KMS-11 (cell line): ENCODE measurements around the gene AQP4.

ENCODE experiments used
- H2AFZ ChIP-seq: fragments of 200-600 bp; sonication (generic); 2 replicates; pipeline ENCODE4 v1.6.1; 2016; ENCODE audit warnings: antibody characterized with exemption, mixed run types, low read depth
- H3K27ac ChIP-seq: fragments of 200-600 bp; sonication (generic); 2 replicates; pipeline ENCODE4 v1.6.1; 2016; ENCODE audit warnings: mild to moderate bottlenecking, mixed run types
- H3K27me3 ChIP-seq: fragments of 200-600 bp; sonication (generic); 2 replicates; pipeline ENCODE4 v1.6.1; 2017; ENCODE audit warnings: mild to moderate bottlenecking, low read depth, mixed run types, moderate library complexity; ENCODE audit not compliant: insufficient read depth
- H3K36me3 ChIP-seq: fragments of 200-600 bp; sonication (generic); 2 replicates; pipeline ENCODE4 v1.6.1; 2017; ENCODE audit warnings: mild to moderate bottlenecking, mixed run types; ENCODE audit not compliant: insufficient read depth
- H3K4me1 ChIP-seq: fragments of 200-600 bp; sonication (generic); 2 replicates; pipeline ENCODE4 v1.6.1; 2016; ENCODE audit warnings: mild to moderate bottlenecking, low read depth, mixed run types; ENCODE audit not compliant: poor library complexity, severe bottlenecking
- H3K4me2 ChIP-seq: fragments of 200-600 bp; sonication (generic); 2 replicates; pipeline ENCODE4 v1.7.0; 2016; ENCODE audit warnings: mild to moderate bottlenecking, mixed run types
- H3K4me3 ChIP-seq: fragments of 200-600 bp; sonication (generic); IDR thresholded peaks from 2 replicates; pipeline ENCODE4 v1.6.1; 2017; ENCODE audit warnings: low read depth, low read length, mixed read lengths; ENCODE audit not compliant: insufficient read depth
- H3K79me2 ChIP-seq: fragments of 200-600 bp; sonication (generic); 2 replicates; pipeline ENCODE4 v1.6.1; 2016; ENCODE audit warnings: low read depth, mixed run types; ENCODE audit not compliant: insufficient read depth
- H3K9ac ChIP-seq: fragments of 200-600 bp; sonication (generic); 2 replicates; pipeline ENCODE4 v1.6.1; 2016; ENCODE audit warnings: mild to moderate bottlenecking, mixed run types
- H4K20me1 ChIP-seq: fragments of 200-600 bp; sonication (generic); 2 replicates; pipeline ENCODE4 v1.6.1; 2016; ENCODE audit warnings: mild to moderate bottlenecking, mixed run types; ENCODE audit not compliant: insufficient read depth
- TF ChIP-seq, protein P1 (sequence below): fragments of 200-600 bp; sonication (generic); conservative IDR thresholded peaks from 2 replicates; pipeline ENCODE4 v1.6.1; 2017; ENCODE audit warnings: low read depth, mild to moderate bottlenecking, antibody characterized with exemption, low read length, moderate library complexity, mixed read lengths

The AQP4 gene

DNA sequence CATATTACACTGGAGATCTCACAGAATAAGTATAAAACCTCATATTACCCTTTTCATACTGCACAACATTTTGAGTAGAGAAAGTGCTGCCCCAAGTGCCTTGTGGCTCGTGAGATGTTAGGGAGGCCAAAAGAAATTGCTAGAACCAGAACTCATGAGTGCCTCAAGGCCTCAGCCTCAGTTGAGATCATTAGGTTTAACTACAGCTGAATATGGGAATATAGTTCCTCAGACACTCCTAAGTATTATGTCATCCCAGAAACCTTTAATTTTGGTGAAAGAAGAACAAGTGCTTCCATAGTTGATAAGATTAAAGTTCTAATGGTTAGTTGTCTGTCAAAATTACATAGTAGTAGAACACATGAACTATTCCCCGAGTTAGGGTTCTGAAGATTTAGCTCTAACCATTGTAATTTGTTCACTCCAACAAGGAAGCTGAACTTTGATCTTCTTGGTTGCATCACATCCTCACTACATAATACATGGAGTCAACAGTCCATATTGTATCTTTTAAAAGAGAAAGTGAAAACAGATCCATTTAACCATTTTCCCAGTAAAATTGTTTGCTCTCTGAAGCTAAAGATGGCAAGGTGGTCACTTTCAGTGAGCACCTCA, 9.6 kb upstream of the AQP4 start:
- H3K27ac ChIP-seq, result no peak overlapping the region
- no peak overlapping the region for H3K4me3 ChIP-seq
- H3K36me3 ChIP-seq, result no peaks in the 10 kb centered on the region
- no peaks in the 10 kb centered on the region for H3K4me1 ChIP-seq
- no peaks in the 10 kb centered on the region for H4K20me1 ChIP-seq
- H2AFZ ChIP-seq, result no peak overlapping the region
- TF ChIP-seq, protein P1, sequence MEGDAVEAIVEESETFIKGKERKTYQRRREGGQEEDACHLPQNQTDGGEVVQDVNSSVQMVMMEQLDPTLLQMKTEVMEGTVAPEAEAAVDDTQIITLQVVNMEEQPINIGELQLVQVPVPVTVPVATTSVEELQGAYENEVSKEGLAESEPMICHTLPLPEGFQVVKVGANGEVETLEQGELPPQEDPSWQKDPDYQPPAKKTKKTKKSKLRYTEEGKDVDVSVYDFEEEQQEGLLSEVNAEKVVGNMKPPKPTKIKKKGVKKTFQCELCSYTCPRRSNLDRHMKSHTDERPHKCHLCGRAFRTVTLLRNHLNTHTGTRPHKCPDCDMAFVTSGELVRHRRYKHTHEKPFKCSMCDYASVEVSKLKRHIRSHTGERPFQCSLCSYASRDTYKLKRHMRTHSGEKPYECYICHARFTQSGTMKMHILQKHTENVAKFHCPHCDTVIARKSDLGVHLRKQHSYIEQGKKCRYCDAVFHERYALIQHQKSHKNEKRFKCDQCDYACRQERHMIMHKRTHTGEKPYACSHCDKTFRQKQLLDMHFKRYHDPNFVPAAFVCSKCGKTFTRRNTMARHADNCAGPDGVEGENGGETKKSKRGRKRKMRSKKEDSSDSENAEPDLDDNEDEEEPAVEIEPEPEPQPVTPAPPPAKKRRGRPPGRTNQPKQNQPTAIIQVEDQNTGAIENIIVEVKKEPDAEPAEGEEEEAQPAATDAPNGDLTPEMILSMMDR, result no peak
- H3K4me2 ChIP-seq, result no peak overlapping the region
- H3K9ac ChIP-seq, result no peak overlapping the region
- no peaks in the 10 kb centered on the region for H3K27me3 ChIP-seq
- H3K79me2 ChIP-seq, result no peaks in the 10 kb centered on the region

DNA sequence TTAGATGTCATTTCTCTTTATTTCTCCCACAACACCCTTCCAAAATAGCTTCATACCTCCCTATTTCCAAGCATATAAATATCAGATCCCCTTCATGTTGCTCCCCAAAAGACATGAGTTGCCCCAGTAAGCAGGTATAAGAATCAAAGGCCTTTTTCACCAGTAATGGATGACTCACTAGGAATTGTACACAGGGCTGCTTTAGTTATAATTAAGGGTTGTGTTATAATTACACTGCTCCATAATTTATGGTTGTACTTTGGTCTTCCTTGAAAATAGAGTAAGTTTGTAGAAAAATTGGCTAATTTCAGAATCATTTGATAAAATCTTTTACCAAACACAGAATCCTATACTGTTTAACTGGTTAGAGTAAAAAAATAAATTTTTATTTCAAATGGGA, 8.8 kb upstream of the AQP4 start:
- Histone ChIP-seq H2AFZ (no peak overlapping the region), H3K27me3 (no peaks in the 10 kb centered on the region), H3K4me2 (no peak overlapping the region), H3K27ac (no peak overlapping the region), H3K9ac (no peak overlapping the region), H3K79me2 (no peaks in the 10 kb centered on the region), H3K4me3 (no peak overlapping the region), H4K20me1 (no peaks in the 10 kb centered on the region), H3K4me1 (no peaks in the 10 kb centered on the region), H3K36me3 (no peaks in the 10 kb centered on the region)
- TF ChIP-seq, protein P1, result no peak

DNA sequence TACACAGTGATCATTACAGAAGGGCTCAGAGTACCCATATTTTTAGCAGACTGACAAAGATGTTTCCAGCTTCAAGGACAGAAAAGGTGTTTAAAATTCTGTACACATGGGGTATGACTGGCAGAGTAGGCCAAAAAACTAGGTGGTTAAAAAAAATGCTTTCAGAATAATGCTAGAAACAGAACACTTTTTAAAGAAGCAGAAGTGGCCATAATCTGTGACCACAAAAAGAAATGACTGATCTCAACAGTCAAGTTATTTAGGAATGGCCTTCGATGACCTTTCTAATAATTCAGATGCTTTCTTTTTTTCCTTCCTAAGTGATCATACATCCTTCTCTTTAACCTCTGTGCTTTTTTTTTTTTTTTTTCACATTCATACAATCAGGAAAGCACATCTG, 4.1 kb upstream of the AQP4 start:
- Histone ChIP-seq H3K79me2 (no peaks in the 10 kb centered on the region), H3K27ac (no peak overlapping the region), H3K4me1 (no peaks in the 10 kb centered on the region), H3K9ac (no peak overlapping the region), H2AFZ (no peak overlapping the region), H3K36me3 (no peaks in the 10 kb centered on the region), H4K20me1 (no peaks in the 10 kb centered on the region), H3K27me3 (no peaks in the 10 kb centered on the region), H3K4me2 (no peak overlapping the region), H3K4me3 (no peak overlapping the region)
- TF ChIP-seq, protein P1, result no peak

DNA sequence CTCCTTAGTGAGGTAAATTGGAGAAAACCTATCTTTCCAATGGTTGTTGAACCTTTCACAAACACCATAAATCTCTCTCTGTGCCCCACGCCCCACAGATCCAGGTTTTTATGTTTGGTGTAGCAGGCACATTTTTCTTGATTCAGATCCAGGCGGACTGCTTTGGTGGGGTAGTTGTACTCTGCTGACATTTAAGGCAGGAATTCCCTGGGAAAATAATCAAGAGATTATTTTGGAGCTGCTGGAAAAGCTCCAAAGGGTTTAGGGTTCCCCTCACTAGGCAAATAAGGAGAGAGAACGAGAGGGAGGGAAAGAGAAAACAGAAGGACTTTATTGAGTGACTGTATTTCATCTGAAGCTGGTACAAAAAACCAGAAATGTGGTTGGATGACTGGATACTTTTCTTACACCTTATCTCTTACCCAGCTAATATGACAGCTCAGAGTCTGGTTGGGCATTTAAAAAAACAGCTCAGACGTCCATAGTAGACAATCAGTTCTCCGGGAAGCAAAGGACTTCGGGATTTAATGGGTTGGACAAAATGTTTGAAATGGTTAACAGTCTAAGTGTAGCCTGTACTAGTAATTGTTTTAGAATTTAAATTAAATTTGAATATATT, 3.6 kb upstream of the AQP4 start:
- no peak overlapping the region for H3K4me3 ChIP-seq
- TF ChIP-seq, protein P1, result no peak
- H3K4me1 ChIP-seq, result no peaks in the 10 kb centered on the region

More for the DNA sequence above, 3.6 kb upstream of the AQP4 start:
- no peaks in the 10 kb centered on the region for H3K36me3 ChIP-seq
- no peaks in the 10 kb centered on the region for H4K20me1 ChIP-seq
- H2AFZ ChIP-seq, result no peak overlapping the region
- no peak overlapping the region for H3K27ac ChIP-seq
- no peak overlapping the region for H3K4me2 ChIP-seq
- no peaks in the 10 kb centered on the region for H3K79me2 ChIP-seq
- H3K9ac ChIP-seq, result no peak overlapping the region
- no peaks in the 10 kb centered on the region for H3K27me3 ChIP-seq
